SK-N-MC (cell line): ENCODE results near the gene GNG12.

Experiments
- EZH2 ChIP-seq: fragments of 200-600 bp; sonication (generic); IDR thresholded peaks from one replicate; pipeline ENCODE4 v1.6.1; 2017; ENCODE audit warnings: antibody characterized with exemption
- POLR2AphosphoS5 ChIP-seq: IDR thresholded peaks from 2 replicates; pipeline ENCODE4 v1.6.1; 2012; ENCODE audit warnings: mild to moderate bottlenecking, low read depth, low read length, borderline replicate concordance

DNA sequence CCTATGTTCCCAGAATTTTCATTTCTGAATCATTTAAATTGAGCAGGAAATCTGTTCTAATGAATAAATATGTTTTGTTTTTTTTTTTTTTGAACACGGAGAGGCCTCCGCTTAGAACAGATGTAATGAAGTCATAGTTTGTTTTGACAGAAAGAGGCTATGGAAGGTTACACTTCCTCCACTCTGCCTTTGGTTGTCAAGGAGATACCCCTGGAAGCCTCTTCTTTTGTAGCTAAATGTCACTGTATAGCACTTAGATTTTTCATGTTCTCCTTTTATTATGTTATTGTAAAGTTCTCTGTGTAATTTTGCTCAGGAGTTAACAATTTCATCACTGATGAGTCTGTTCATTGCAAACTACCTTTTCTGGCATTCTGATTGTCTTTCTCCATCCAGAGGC, 22.7 kb upstream of the GNG12 start:
- no peak for TF ChIP-seq POLR2AphosphoS5
- TF ChIP-seq EZH2: no peak
